PC-3 (cell line): ENCODE results near the gene BIK. TPM values are rescaled to one million over a fixed set of nuclear protein-coding genes. Genes with fewer than 3 reads are reported as not detected.

Source experiments
- ATAC-seq: fragments of 200-7000 bp; cut with Tn5 transposase; 2 replicates; pipeline ENCODE4 v1.9.1; 2020; ENCODE audit warnings: mild to moderate bottlenecking, moderate library complexity
- Bru-seq: library from RNA; stranded (reverse); fragments of 400-500 nt; gene quantifications from one replicate; lab custom pipeline; 2021; lab: Mats Ljungman, UMichigan
- BruChase-seq, 2 experiments: library from RNA; stranded (reverse); fragments of 400-500 nt; gene quantifications; one replicate each; lab custom pipeline; 2021; lab: Mats Ljungman, UMichigan
- BruUV-seq: library from RNA; stranded (reverse); fragments of 400-500 nt; replicated peaks from 2 replicates; lab custom pipeline; 2021; lab: Mats Ljungman, UMichigan
- CTCF ChIA-PET: fragments of 300-600 bp; sonication (Branson Sonifier 250); formaldehyde crosslinking; loops from one replicate; lab custom pipeline; 2022; ENCODE audit warnings: antibody characterized with exemption; lab: Charles Lee
- POLR2A ChIA-PET: fragments of 300-600 bp; sonication (Branson Sonifier 250); formaldehyde crosslinking; loops from one replicate; lab custom pipeline; 2022; ENCODE audit warnings: antibody characterized with exemption; ENCODE audit not compliant: unreplicated experiment; lab: Charles Lee
- DNase-seq: peaks from one replicate; pipeline ENCODE4 v3.0.0-alpha.2; 2015
- H2AFZ ChIP-seq: fragments of 300-600 bp; sonication (generic); 2 replicates; pipeline ENCODE4 v1.6.0; 2016; ENCODE audit warnings: antibody characterized with exemption, low read length
- H3F3A ChIP-seq: fragments of 300-600 bp; sonication (generic); one replicate; pipeline ENCODE4 v1.6.0; 2017; ENCODE audit warnings: antibody characterized with exemption, low read length, control low read depth, mild to moderate bottlenecking; ENCODE audit not compliant: unreplicated experiment
- H3K27ac ChIP-seq: fragments of 300-600 bp; sonication (generic); 2 replicates; pipeline ENCODE4 v1.5.1; 2016; ENCODE audit warnings: mild to moderate bottlenecking, low read length
- H3K27me3 ChIP-seq: fragments of 300-600 bp; sonication (generic); 2 replicates; pipeline ENCODE4 v1.6.1; 2016; ENCODE audit warnings: low read length, mixed read lengths
- H3K36me3 ChIP-seq: fragments of 300-600 bp; sonication (generic); 2 replicates; pipeline ENCODE4 v1.6.1; 2016; ENCODE audit warnings: low read depth, mixed run types, low read length, mixed read lengths
- H3K4me1 ChIP-seq: fragments of 300-600 bp; sonication (generic); 2 replicates; pipeline ENCODE4 v1.5.1; 2016; ENCODE audit warnings: low read length; ENCODE audit not compliant: insufficient read depth
- H3K4me2 ChIP-seq: fragments of 300-600 bp; sonication (generic); 2 replicates; pipeline ENCODE4 v1.6.0; 2016; ENCODE audit warnings: low read length
- H3K4me3 ChIP-seq: fragments of 300-600 bp; sonication (generic); 2 replicates; pipeline ENCODE4 v1.5.1; 2016; ENCODE audit warnings: mild to moderate bottlenecking, low read length, mixed read lengths
- H3K79me2 ChIP-seq: fragments of 300-600 bp; sonication (generic); 2 replicates; pipeline ENCODE4 v1.6.1; 2017; ENCODE audit warnings: low read length, mixed read lengths
- H3K9ac ChIP-seq: fragments of 300-600 bp; sonication (generic); 2 replicates; pipeline ENCODE4 v1.6.0; 2016; ENCODE audit warnings: mild to moderate bottlenecking, low read length
- H3K9me2 ChIP-seq: fragments of 300-600 bp; sonication (generic); replicated peaks from 2 replicates; pipeline ENCODE4 v1.6.1; 2016; ENCODE audit warnings: mixed run types, low read length, mixed read lengths
- H3K9me3 ChIP-seq: fragments of 300-600 bp; sonication (generic); 2 replicates; pipeline ENCODE4 v1.6.1; 2016; ENCODE audit warnings: low read length, mixed read lengths
- H4K20me1 ChIP-seq: fragments of 300-600 bp; sonication (generic); 2 replicates; pipeline ENCODE4 v1.6.1; 2016; ENCODE audit warnings: low read length, mixed read lengths
- CTCF ChIP-seq: fragments of 300-600 bp; sonication (generic); conservative IDR thresholded peaks from 2 replicates; pipeline ENCODE4 v1.5.1; 2017; ENCODE audit warnings: antibody characterized with exemption, low read depth, mild to moderate bottlenecking, low read length
- EZH2 ChIP-seq: fragments of 300-600 bp; sonication (generic); IDR thresholded peaks from one replicate; pipeline ENCODE4 v1.6.1; 2017; ENCODE audit warnings: antibody characterized with exemption, mild to moderate bottlenecking, low read length; ENCODE audit not compliant: unreplicated experiment
- EZH2phosphoT487 ChIP-seq: fragments of 300-600 bp; sonication (generic); IDR thresholded peaks from 2 replicates; pipeline ENCODE4 v1.6.1; 2018; ENCODE audit warnings: mild to moderate bottlenecking, antibody characterized with exemption, low read length, borderline replicate concordance
- intact Hi-C: fragments of 100-400 bp; cut with micrococcal nuclease; formaldehyde crosslinking; loops from 2 replicates; pipeline ENCODE4 v1.9.0; 2023
- long read RNA-seq: library from polyadenylated mRNA; unstranded; transcript quantifications from one replicate; pipeline ENCODE4 v2.0.0, GENCODE V29; 2021; ENCODE audit not compliant: unreplicated experiment
- total RNA-seq: library from RNA; depleted of rRNA; stranded (reverse); fragments of >200 nt; gene quantifications from 2 replicates; pipeline ENCODE4 v1.2.3, GENCODE V29; 2014; rRNA removed

The BIK gene
- 24.6 and 29.4 TPM in 2 replicates for total RNA-seq
- percentile 45 among the genes with signal in this experiment for Bru-seq, nascent RNA
- BruChase-seq, experiment 1, labeled RNA remaining after a 6-hour chase, result percentile 37 among the genes with signal in this experiment
- BruChase-seq, experiment 2, labeled RNA remaining after a 2-hour chase, result percentile 44 among the genes with signal in this experiment
- long read RNA-seq, partial matches to known transcripts, result 3 of 7 reads
- long read RNA-seq, other reads (novel, unspliced or antisense), result 1 of 7 reads

GRCh38 chr22:43110444-43110926, at the start of gene BIK:
Gene BIK, plus strand, starts transcription at chr22:43110750. Its CDS starts 13,273 bp downstream, at chr22:43124023.
- intact Hi-C loops, result no loop called here
- H3K4me1 ChIP-seq, result peaks cover 22% of the 10 kb centered on the region; the same call in 1 of the 2 replicates
- peak within 1 kb of the TSS; percentile 78 for H3K4me3 ChIP-seq
- H3K9me2 ChIP-seq, result no peaks in the 10 kb centered on the region
- no peaks in the 10 kb centered on the region for H3K9me3 ChIP-seq
- TF ChIP-seq CTCF, result no peak
- TF ChIP-seq EZH2phosphoT487, result no peak
- TF ChIP-seq EZH2, result no peak
- H2AFZ ChIP-seq, result peak within 1 kb of the TSS; percentile 94
- no peaks in the 10 kb centered on the region for H3F3A ChIP-seq
- H3K27ac ChIP-seq, result no peak within 1 kb of the TSS
- ChIA-PET CTCF (no interaction called here), POLR2A (no interaction called here)
- H3K9ac ChIP-seq, result peak within 1 kb of the TSS; percentile 43; the same call in 1 of the 2 replicates
- ATAC-seq, result peak; percentile 56
- peak within 1 kb of the TSS; percentile 96 for H3K4me2 ChIP-seq
- no peaks in the 10 kb centered on the region for H4K20me1 ChIP-seq
- no peaks in the 10 kb centered on the region for H3K27me3 ChIP-seq
- peaks cover 20% of the 10 kb centered on the region for H3K79me2 ChIP-seq
- H3K36me3 ChIP-seq, result no peaks in the 10 kb centered on the region
- no TSS peak for BruUV-seq
- DNase-seq, result peak; percentile 44

GRCh38 chr22:43066134-43066533, 44.4 kb upstream of the BIK start:
- ATAC-seq (no peak), DNase-seq (no peak)
- no peaks in the 10 kb centered on the region for H3F3A ChIP-seq
- H3K4me2 ChIP-seq, result no peak overlapping the region
- no peaks in the 10 kb centered on the region for H3K27me3 ChIP-seq
- H2AFZ ChIP-seq, result no peak overlapping the region
- peaks cover 8% of the 10 kb centered on the region for H3K4me1 ChIP-seq
- H3K79me2 ChIP-seq, result no peaks in the 10 kb centered on the region
- H3K36me3 ChIP-seq, result no peaks in the 10 kb centered on the region
- no peak overlapping the region for H3K4me3 ChIP-seq
- no peaks in the 10 kb centered on the region for H3K9me3 ChIP-seq
- BruUV-seq, result no TSS peak
- no peak overlapping the region for H3K27ac ChIP-seq
- intact Hi-C loops, result no loop called here
- TF ChIP-seq EZH2phosphoT487 (no peak), EZH2 (no peak), CTCF (no peak)
- H3K9me2 ChIP-seq, result no peaks in the 10 kb centered on the region
- H3K9ac ChIP-seq, result no peak overlapping the region
- no peaks in the 10 kb centered on the region for H4K20me1 ChIP-seq
- ChIA-PET POLR2A (no interaction called here), CTCF (no interaction called here)

- H3F3A ChIP-seq, result no peaks in the 10 kb centered on the region
- intact Hi-C loops, result no loop called here
- H2AFZ ChIP-seq, result no peak overlapping the region
- no peaks in the 10 kb centered on the region for H3K36me3 ChIP-seq
- ChIA-PET CTCF (no interaction called here), POLR2A (no interaction called here)
- H3K4me2 ChIP-seq, result peak overlapping the region; percentile 80
- H3K4me3 ChIP-seq, result peak overlapping the region; percentile 41; the same call in 1 of the 2 replicates
- no peaks in the 10 kb centered on the region for H3K9me2 ChIP-seq
- ATAC-seq, result peak; percentile 78
- no peaks in the 10 kb centered on the region for H3K27me3 ChIP-seq
- H3K79me2 ChIP-seq, result no peaks in the 10 kb centered on the region
- no peaks in the 10 kb centered on the region for H3K9me3 ChIP-seq
- no peaks in the 10 kb centered on the region for H4K20me1 ChIP-seq
- H3K27ac ChIP-seq, result peak overlapping the region; percentile 100
- TSS peak; percentile 80 for BruUV-seq
- DNase-seq, result peak; percentile 75
- peaks cover 8% of the 10 kb centered on the region for H3K4me1 ChIP-seq
- TF ChIP-seq EZH2phosphoT487, result no peak
- no peak for TF ChIP-seq CTCF
- no peak for TF ChIP-seq EZH2
- H3K9ac ChIP-seq, result peak overlapping the region; percentile 86
These were observed 43.6 kb upstream of the BIK start for GRCh38 chr22:43066844-43067385.
